Smooth muscle cell (in vitro differentiated cells): ENCODE measurements around the gene VEGFC. TPM values are rescaled to one million over a fixed set of nuclear protein-coding genes. Genes with fewer than 3 reads are reported as not detected.

Source experiments
- DNase-seq: peaks from one replicate; lab custom pipeline; 2025; ENCODE audit not compliant: unreplicated experiment; lab: John Stamatoyannopoulos, UW
- H2AFZ ChIP-seq: fragments of 200-600 bp; sonication (generic); 2 replicates; pipeline ENCODE4 v1.6.0; 2016; ENCODE audit warnings: antibody characterized with exemption, low read depth, mild to moderate bottlenecking
- H3F3A ChIP-seq: fragments of 200-600 bp; sonication (generic); 2 replicates; pipeline ENCODE4 v1.6.0; 2017; ENCODE audit warnings: antibody characterized with exemption, low read depth
- H3K27ac ChIP-seq: fragments of 200-600 bp; sonication (generic); 2 replicates; pipeline ENCODE4 v1.5.1; 2016; ENCODE audit warnings: low read depth, mild to moderate bottlenecking
- H3K27me3 ChIP-seq: fragments of 200-600 bp; sonication (generic); 2 replicates; pipeline ENCODE4 v1.6.1; 2016; ENCODE audit warnings: low read depth, mild to moderate bottlenecking
- H3K36me3 ChIP-seq: fragments of 200-600 bp; sonication (generic); 2 replicates; pipeline ENCODE4 v1.5.1; 2016; ENCODE audit warnings: low read depth
- H3K4me1 ChIP-seq: fragments of 200-600 bp; sonication (generic); 2 replicates; pipeline ENCODE4 v1.5.1; 2016; ENCODE audit warnings: low read depth
- H3K4me2 ChIP-seq: fragments of 200-600 bp; sonication (generic); 2 replicates; pipeline ENCODE4 v1.6.0; 2016; ENCODE audit warnings: mild to moderate bottlenecking
- H3K4me3 ChIP-seq: fragments of 200-600 bp; sonication (generic); 2 replicates; pipeline ENCODE4 v1.5.1; 2016; ENCODE audit warnings: mild to moderate bottlenecking
- H3K79me2 ChIP-seq: fragments of 200-600 bp; sonication (generic); 2 replicates; pipeline ENCODE4 v1.6.0; 2016; ENCODE audit warnings: low read depth, mild to moderate bottlenecking
- H3K9ac ChIP-seq: fragments of 200-600 bp; sonication (generic); 2 replicates; pipeline ENCODE4 v1.6.0; 2016; ENCODE audit warnings: low read depth
- H3K9me3 ChIP-seq: fragments of 200-600 bp; sonication (generic); replicated peaks from 2 replicates; pipeline ENCODE4 v1.5.1; 2016; ENCODE audit warnings: low read depth
- H4K20me1 ChIP-seq: fragments of 200-600 bp; sonication (generic); 2 replicates; pipeline ENCODE4 v1.6.0; 2016; ENCODE audit warnings: low read depth
- CTCF ChIP-seq: fragments of 200-600 bp; sonication (generic); IDR thresholded peaks from 2 replicates; pipeline ENCODE4 v1.5.1; 2017; ENCODE audit warnings: borderline replicate concordance, mild to moderate bottlenecking, antibody characterized with exemption; ENCODE audit not compliant: insufficient read depth, poor library complexity, severe bottlenecking
- WGBS: methylation state at CpG from one replicate; pipeline ENCODE4 v1.1.7; 2016; ENCODE audit warnings: low lambda C conversion rate; 5-methylcytosine and 5-hydroxymethylcytosine counted together
- polyA plus RNA-seq: library from polyadenylated mRNA; unstranded; fragments of >200 nt; fragmentation: Nextera tagmentation; extraction: Ambion mirVana; gene quantifications from 2 replicates; pipeline ENCODE4 v1.2.1, GENCODE V29; 2016
- total RNA-seq: library from RNA; depleted of rRNA; stranded (reverse); fragments of >200 nt; gene quantifications from 2 replicates; pipeline ENCODE4 v1.2.3, GENCODE V29; 2014

The VEGFC gene
- total and polyA plus RNA-seq, 2 experiments from 2014 or later, result 26.6 to 30.0 TPM

GRCh38 chr4:176753049-176753448 is 39.7 kb downstream of the VEGFC start:
- WGBS, result 45% methylated on average over 3 of the region's 3 CpGs
- no peak overlapping the region for H3K9ac ChIP-seq
- H3F3A ChIP-seq, result no peaks in the 10 kb centered on the region
- no peaks in the 10 kb centered on the region for H3K4me1 ChIP-seq
- no peaks in the 10 kb centered on the region for H3K9me3 ChIP-seq
- H4K20me1 ChIP-seq, result peaks cover 86% of the 10 kb centered on the region
- H3K36me3 ChIP-seq, result no peaks in the 10 kb centered on the region
- H3K4me3 ChIP-seq, result no peak overlapping the region
- peak overlapping the region; percentile 21 for H3K27ac ChIP-seq
- no peak overlapping the region for H3K4me2 ChIP-seq
- DNase-seq, result no peak
- H3K79me2 ChIP-seq, result peaks cover 80% of the 10 kb centered on the region
- no peak overlapping the region for H2AFZ ChIP-seq
- no peak for TF ChIP-seq CTCF
- no peaks in the 10 kb centered on the region for H3K27me3 ChIP-seq

GRCh38 chr4:176752191-176752749 is 40.5 kb downstream of the VEGFC start:
- Histone ChIP-seq H3K36me3 (no peaks in the 10 kb centered on the region), H3K79me2 (peaks cover 80% of the 10 kb centered on the region), H3K4me1 (no peaks in the 10 kb centered on the region), H3F3A (no peaks in the 10 kb centered on the region), H3K9ac (no peak overlapping the region), H3K9me3 (no peaks in the 10 kb centered on the region), H4K20me1 (peaks cover 87% of the 10 kb centered on the region), H3K27ac (peak overlapping the region; percentile 21), H3K4me3 (no peak overlapping the region), H3K27me3 (no peaks in the 10 kb centered on the region), H2AFZ (no peak overlapping the region), H3K4me2 (no peak overlapping the region)
- DNase-seq, result no peak
- TF ChIP-seq CTCF, result no peak
- 91% methylated on average over 6 of the region's 6 CpGs for WGBS

- H3K27ac ChIP-seq, result no peak overlapping the region
- TF ChIP-seq CTCF, result no peak
- peaks cover 83% of the 10 kb centered on the region for H3K79me2 ChIP-seq
- H3K4me1 ChIP-seq, result no peaks in the 10 kb centered on the region
- 95% methylated on average over 2 of the region's 2 CpGs for WGBS
- peaks cover 88% of the 10 kb centered on the region for H4K20me1 ChIP-seq
- H3K4me3 ChIP-seq, result no peak overlapping the region
- H3K27me3 ChIP-seq, result no peaks in the 10 kb centered on the region
- no peaks in the 10 kb centered on the region for H3K9me3 ChIP-seq
- H3F3A ChIP-seq, result no peaks in the 10 kb centered on the region
- DNase-seq, result no peak
- no peaks in the 10 kb centered on the region for H3K36me3 ChIP-seq
- H3K4me2 ChIP-seq, result no peak overlapping the region
- no peak overlapping the region for H3K9ac ChIP-seq
- H2AFZ ChIP-seq, result no peak overlapping the region
These were observed 41.7 kb downstream of the VEGFC start for GRCh38 chr4:176751061-176751460.

GRCh38 chr4:176746846-176747245 is 45.9 kb downstream of the VEGFC start:
- Histone ChIP-seq H3K36me3 (no peaks in the 10 kb centered on the region), H3K27me3 (no peaks in the 10 kb centered on the region), H3K27ac (no peak overlapping the region), H3K4me3 (no peak overlapping the region), H3K4me2 (no peak overlapping the region), H2AFZ (no peak overlapping the region), H3K79me2 (peaks cover 90% of the 10 kb centered on the region), H4K20me1 (peaks cover 87% of the 10 kb centered on the region), H3K4me1 (no peaks in the 10 kb centered on the region), H3K9ac (no peak overlapping the region), H3K9me3 (no peaks in the 10 kb centered on the region), H3F3A (no peaks in the 10 kb centered on the region)
- TF ChIP-seq CTCF, result no peak
- DNase-seq, result no peak
- WGBS, result 90% methylated on average over 3 of the region's 3 CpGs
